Brain pericyte (primary cell): Measurements from ENCODE around the gene TMEM218.

ENCODE experiments used
- DNase-seq: peaks from one replicate; pipeline ENCODE4 v3.0.0-alpha.2; 2012; ENCODE audit warnings: low read depth, low spot score

The TMEM218 gene

GRCh38 chr11:125129316-125129993, 18.0 kb upstream of the TMEM218 start:
- no peak for DNase-seq

DNA sequence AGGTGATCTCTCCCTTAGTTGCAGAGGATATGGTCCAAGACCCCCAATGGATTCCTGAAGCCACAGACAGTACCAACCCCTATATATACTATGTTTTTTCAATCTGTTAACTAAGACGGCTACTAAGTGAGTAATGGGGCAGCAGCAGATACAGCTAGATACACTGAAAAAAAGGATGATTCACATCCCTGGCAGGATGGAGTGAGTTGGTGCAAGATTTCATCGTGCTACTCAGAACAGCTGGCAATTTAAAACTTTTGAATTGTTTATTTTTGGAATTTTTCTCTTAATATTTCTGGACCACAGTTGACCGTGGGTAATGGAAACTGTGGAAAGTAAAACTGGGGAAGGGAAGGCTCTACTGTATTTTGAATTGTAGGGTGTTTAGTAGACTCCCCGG, 17.0 kb upstream of the TMEM218 start:
- DNase-seq = no peak

DNA sequence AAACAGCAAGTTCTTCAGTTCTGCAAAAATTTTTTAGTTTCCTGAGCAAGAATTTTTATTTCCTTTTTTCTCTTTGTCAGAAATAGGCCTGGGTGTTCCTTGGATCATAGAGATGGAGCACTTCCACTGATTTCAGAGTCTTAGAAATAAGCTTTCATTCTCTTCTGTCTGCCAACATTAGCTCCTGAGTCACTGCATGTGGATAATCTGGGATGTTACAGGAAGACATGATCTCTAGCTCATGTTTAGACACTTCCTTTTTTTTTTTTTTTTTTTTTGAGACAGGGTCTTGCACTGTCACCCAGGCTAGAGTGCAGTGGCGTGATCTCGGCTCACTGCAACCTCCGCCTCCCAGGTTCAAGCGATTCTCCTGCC, 13.2 kb upstream of the TMEM218 start:
- no peak for DNase-seq

GRCh38 chr11:125123947-125124617, 12.7 kb upstream of the TMEM218 start:
- DNase-seq = no peak

DNA sequence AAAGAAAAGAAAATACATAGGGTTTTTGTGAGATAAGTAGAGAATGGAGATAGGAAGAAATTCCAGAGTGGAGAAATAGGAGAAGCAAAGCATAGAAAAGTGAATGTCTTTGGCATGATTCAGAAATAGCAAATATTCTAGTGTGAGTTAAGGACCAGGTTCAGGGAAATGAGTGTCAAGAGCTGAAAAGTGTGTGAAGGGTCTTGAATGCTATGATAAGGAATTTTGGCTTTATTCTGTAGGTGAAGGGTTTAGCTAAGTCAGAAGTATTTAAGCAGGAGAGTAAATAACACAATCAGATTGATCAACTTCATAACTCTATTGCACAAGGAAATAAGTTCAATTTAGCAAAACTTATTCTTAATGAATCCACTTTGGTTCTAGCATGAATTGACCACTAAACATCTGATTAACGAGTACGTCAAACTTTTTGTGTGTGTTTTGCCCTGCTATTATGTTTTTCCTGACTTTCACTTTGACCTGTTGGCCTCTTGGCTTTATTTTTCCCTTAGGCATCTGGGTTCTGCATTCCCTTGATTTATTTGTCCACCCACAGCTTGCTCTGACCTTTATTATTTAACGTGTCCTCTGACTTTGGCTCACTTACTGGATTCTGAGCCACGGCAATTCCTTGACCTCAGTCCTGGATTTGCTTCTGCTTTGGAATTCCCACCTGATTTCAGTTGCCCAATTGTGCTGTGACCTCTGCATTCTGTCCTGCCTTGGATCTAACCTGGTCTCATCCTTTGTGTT, 11.9 kb upstream of the TMEM218 start:
- DNase-seq = no peak

- DNase-seq = no peak
These were observed 6.0 kb upstream of the TMEM218 start for GRCh38 chr11:125117429-125117828.

DNA sequence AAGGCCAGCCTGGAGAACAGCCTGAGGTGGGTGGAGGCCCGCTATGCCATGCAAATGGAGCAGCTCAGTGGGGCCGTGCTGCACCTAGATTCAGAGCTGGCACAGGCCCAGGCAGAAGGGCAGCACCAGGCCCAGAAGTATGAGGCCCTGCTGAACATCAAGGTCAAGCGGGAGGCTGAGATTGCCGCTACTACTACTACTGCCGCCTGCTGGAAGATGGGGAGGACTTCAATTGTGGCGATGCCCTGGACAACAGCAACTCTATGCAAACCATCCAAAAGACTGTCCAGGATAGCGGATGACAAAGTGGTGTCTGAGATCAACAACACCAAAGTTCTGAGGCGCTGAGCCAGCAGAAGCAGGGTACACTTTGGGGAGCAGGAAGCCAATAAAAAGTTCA, 3.1 kb upstream of the TMEM218 start:
- no peak for DNase-seq

DNA sequence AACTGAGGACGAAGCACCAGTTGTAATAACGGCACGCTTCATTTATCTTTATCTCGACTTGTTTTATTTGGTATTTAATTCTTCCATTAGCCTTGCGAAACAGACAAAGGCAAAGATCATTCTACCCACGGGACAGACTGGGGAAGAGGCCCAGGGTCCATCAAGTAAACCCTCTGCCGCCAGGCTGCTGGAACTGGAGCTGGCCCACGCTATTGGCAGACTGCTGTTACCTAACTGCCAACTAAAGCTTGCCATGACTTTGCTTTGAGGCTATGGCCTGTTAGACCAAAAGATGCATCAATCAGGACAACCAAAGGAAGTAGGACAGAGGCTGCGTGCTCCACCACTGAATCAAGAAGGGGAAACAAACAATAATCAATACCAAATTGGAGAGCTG, 780 bp upstream of the TMEM218 start:
- no peak for DNase-seq

DNA sequence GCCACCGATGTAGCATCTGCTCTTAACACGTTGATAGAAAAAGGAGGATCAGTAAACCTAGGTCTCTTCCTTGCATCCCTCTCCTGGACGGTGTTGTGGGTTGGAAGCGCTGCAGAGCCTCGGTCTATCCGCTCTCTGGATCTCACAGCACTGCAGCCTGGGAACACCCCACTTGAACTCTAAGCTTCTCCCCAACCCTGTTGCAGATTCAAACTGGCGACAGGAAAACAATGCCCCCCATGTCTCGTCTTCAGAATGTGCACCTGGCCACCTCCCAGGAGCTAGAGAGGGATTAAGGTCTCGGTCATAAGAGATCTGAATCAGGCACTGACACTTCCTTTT, 454 bp downstream of the TMEM218 start:
- DNase-seq = no peak

- DNase-seq = no peak
These were observed 920 bp downstream of the TMEM218 start for GRCh38 chr11:125110506-125110905.

- no peak for DNase-seq
These were observed 3.0 kb downstream of the TMEM218 start for GRCh38 chr11:125108469-125108868.

DNA sequence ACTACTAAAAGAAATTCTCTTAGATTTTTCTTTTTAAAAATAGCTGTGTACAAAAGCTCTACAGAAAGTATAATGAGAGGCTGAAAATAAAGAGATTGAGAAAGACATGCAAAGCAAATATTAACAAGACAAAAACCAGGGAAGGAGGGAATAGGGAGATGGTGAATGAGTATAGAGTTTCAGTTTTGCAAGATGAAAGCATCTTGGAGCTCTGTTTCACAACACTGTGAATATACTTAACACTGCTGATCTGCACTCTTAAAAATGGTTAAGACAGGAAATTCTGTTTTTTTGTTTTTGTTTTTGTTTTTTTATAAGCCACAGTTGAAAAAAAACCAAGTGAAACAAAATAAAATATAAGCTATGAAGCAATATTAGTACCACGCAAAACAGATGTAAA, 5.5 kb downstream of the TMEM218 start:
- no peak for DNase-seq

DNA sequence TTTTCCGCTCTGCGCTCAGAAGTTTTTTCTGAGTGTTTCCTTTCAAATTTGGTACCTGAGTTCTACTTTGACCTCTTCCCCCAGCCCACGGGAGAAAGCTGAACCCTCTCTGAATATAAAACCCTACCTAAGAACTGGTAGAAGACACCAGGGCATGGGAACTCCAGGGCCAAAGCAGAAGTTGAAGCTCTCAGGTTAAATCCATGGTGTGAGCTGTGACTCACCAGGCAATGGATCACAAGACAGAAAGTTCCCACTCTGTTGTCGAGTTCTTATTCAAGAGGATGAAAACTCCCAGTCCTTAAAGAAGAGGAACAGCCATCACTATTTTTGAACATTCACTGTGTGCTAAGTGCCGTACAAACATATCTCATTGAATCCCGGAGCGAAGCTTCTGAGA, 8.9 kb downstream of the TMEM218 start:
- DNase-seq = no peak

DNA sequence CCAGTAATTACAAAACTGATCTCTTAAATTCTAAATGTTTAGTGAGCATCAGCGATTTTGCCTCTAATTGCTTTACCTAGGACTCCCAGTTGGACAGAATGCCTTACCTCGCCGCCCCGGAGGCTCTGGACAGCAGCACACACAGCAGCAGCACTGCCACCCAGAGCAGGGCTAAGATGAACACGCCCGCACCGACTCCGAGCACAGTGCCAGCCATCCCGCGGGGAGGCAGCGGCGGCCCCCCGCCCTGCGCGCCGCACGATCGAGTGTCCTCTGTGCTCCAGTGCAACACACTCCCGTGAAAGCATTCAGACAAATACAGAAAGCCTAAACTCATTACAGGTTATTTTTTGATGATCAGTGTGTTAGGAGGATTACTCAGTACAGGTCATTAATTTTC, 9.4 kb downstream of the TMEM218 start:
- DNase-seq = no peak

DNA sequence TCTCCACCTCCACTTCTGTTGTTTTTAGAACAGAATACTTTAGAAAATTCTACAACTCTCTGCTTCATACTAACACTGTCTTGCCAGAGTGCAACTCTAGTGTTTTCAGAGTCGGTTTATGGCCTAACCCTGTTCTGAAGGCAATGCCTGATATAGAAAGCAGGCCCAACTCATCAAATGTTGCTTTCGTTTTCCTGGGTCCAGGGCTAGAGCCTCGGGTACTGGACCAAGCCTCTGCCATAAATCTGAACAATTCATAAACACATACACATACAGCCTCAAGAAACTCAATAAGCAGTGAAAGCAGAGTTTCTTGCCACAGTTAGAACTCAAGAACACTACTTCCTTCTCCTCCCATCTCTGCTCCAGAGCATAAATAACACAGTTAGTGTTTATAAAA, 9.8 kb downstream of the TMEM218 start:
- DNase-seq = no peak

GRCh38 chr11:125100136-125100535, 11.3 kb downstream of the TMEM218 start:
- no peak for DNase-seq

- DNase-seq = no peak
These were observed 16.7 kb downstream of the TMEM218 start for GRCh38 chr11:125094731-125095130.

- no peak for DNase-seq
These were observed 17.9 kb downstream of the TMEM218 start for GRCh38 chr11:125093502-125093901.

DNA sequence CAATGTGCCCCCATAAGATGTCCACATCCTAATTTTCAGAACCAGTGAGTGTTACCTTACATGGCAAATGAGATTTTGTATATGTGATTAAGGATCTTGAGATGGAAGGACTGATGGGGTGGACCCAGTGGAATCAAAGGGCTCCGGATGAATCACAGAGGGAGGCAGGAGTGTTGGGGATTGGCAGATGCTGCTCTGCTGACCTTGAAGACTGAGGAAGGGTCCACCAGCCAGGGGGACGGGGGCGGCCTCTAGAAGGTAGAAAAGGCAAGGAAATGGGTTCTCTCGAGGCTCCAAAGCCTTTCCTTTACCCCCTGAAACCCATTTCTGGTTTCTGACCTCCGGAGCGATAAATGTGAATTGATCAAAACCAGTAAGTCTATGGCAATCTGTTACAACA, 18.8 kb downstream of the TMEM218 start:
- DNase-seq = no peak

- DNase-seq = no peak
These were observed 19.4 kb downstream of the TMEM218 start for GRCh38 chr11:125091877-125092664.

DNA sequence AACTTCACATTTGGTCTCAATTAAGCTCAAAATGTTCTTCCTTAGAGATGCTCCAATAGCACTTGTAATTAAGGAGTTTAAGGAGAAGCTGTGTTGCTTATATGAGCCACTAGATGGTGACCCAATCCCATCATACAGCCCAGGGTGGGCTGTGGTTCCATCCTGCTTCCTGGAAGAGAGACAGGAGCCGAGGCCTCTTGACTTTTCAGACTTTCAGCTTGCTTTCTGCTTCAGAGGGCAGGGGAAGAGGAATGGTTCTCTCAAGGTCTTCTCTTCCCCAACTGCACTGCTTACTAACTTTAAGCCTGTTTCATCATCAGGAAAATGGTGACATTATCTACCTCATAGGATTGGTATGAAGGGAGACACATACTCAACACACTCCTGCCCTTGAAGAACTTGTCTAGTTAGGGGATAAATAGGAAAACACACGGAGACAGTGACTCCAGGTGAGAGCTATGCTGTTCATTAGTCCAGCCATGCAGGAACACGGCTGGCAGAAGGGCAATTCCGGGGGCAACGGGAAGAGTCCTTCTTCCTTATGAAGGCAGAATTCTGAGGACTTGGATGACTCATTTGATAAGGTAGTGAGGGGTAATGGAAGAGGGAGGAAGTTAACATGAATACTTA, 20.1 kb downstream of the TMEM218 start:
- DNase-seq = peak; percentile 34

DNA sequence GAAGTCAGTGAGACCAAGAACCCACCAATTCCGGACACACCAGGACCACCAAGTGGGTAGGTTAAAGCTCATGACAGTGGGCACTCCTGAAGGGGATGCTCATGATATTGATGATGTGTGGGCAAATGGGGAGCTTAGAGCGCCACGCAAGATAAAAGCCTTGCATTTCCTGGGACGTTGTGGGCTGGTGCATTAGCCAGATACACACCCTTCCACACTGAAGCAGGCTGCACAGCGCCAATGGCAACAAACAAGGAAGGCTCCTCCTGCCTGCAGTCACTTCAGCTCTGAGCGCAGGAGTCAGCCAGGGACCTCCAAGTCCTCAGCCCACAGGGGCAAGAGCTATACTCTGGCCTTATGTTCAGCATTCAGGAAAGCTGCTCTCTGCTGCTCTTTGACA, 20.6 kb downstream of the TMEM218 start:
- no peak for DNase-seq
